Activated T-helper 17 cell treated with anti-CD3 and anti-CD28 coated beads, Interleukin-2, amount 50 U/mL, for 72 hours (primary cell): ENCODE results near the gene EP400. TPM values are rescaled to one million over a fixed set of nuclear protein-coding genes. Genes with fewer than 3 reads are reported as not detected.
A peak's percentile ranks its signal among the peaks of the same experiment; 100 is the strongest.

Source experiments
- ATAC-seq: fragments of 150-1000 bp; cut with Tn5 transposase; replicated peaks from 2 replicates; pipeline ENCODE4 v1.10.0; 2021; ENCODE audit warnings: mild to moderate bottlenecking, moderate library complexity
- H3K27ac Mint-ChIP-seq: one replicate; pipeline ENCODE4 v1.8.0; 2022; ENCODE audit warnings: mixed read lengths
- H3K27me3 Mint-ChIP-seq: one replicate; pipeline ENCODE4 v1.8.0; 2022; ENCODE audit warnings: mixed read lengths
- H3K36me3 Mint-ChIP-seq: one replicate; pipeline ENCODE4 v1.8.0; 2022; ENCODE audit warnings: low read depth, mild to moderate bottlenecking, mixed read lengths
- H3K4me1 Mint-ChIP-seq: one replicate; pipeline ENCODE4 v1.8.0; 2022; ENCODE audit warnings: mixed read lengths
- H3K4me3 Mint-ChIP-seq: one replicate; pipeline ENCODE4 v1.8.0; 2022; ENCODE audit warnings: mild to moderate bottlenecking, mixed read lengths
- H3K9me3 Mint-ChIP-seq: one replicate; pipeline ENCODE4 v1.8.0; 2022; ENCODE audit warnings: mixed read lengths
- total RNA-seq, 2 donors: library from RNA; stranded (reverse); gene quantifications; one replicate each; pipeline ENCODE4 v1.2.3, GENCODE V29; 2022

The EP400 gene
- total RNA-seq, 2 donors from 2014 or later, result 47.1 to 60.0 TPM

GRCh38 chr12:132117558-132117875 is 167.8 kb downstream of the EP400 start:
- H3K27ac Mint-ChIP-seq, result no peak overlapping the region
- H3K36me3 Mint-ChIP-seq, result peaks cover 36% of the 10 kb centered on the region
- H3K9me3 Mint-ChIP-seq, result no peaks in the 10 kb centered on the region
- no peaks in the 10 kb centered on the region for H3K27me3 Mint-ChIP-seq
- no peaks in the 10 kb centered on the region for H3K4me1 Mint-ChIP-seq
- ATAC-seq, result peak; percentile 14
- no peak overlapping the region for H3K4me3 Mint-ChIP-seq

- ATAC-seq, result no peak
- no peaks in the 10 kb centered on the region for H3K9me3 Mint-ChIP-seq
- H3K36me3 Mint-ChIP-seq, result peaks cover 33% of the 10 kb centered on the region
- H3K4me3 Mint-ChIP-seq, result no peak overlapping the region
- H3K4me1 Mint-ChIP-seq, result peaks cover under 1% of the 10 kb centered on the region
- H3K27me3 Mint-ChIP-seq, result no peaks in the 10 kb centered on the region
- no peak overlapping the region for H3K27ac Mint-ChIP-seq
Observed at GRCh38 chr12:132118876-132119275, 169.1 kb downstream of the EP400 start.

GRCh38 chr12:132121283-132121682 is 171.5 kb downstream of the EP400 start:
- Mint-ChIP-seq H3K27ac (no peak overlapping the region), H3K36me3 (peaks cover 48% of the 10 kb centered on the region), H3K4me1 (peaks cover 8% of the 10 kb centered on the region), H3K27me3 (no peaks in the 10 kb centered on the region), H3K9me3 (no peaks in the 10 kb centered on the region), H3K4me3 (no peak overlapping the region)
- no peak for ATAC-seq

GRCh38 chr12:132123970-132124765 is 174.4 kb downstream of the EP400 start:
- no peaks in the 10 kb centered on the region for H3K27me3 Mint-ChIP-seq
- H3K36me3 Mint-ChIP-seq, result peaks cover 76% of the 10 kb centered on the region
- H3K9me3 Mint-ChIP-seq, result no peaks in the 10 kb centered on the region
- ATAC-seq, result no peak
- no peak overlapping the region for H3K27ac Mint-ChIP-seq
- no peak overlapping the region for H3K4me3 Mint-ChIP-seq
- peaks cover 8% of the 10 kb centered on the region for H3K4me1 Mint-ChIP-seq

GRCh38 chr12:132124766-132125425 is 175.2 kb downstream of the EP400 start:
- Mint-ChIP-seq H3K27ac (no peak overlapping the region), H3K27me3 (no peaks in the 10 kb centered on the region), H3K4me1 (peaks cover 8% of the 10 kb centered on the region), H3K36me3 (peaks cover 77% of the 10 kb centered on the region), H3K4me3 (no peak overlapping the region), H3K9me3 (no peaks in the 10 kb centered on the region)
- ATAC-seq, result no peak

- H3K4me1 Mint-ChIP-seq, result peaks cover 8% of the 10 kb centered on the region
- no peak overlapping the region for H3K27ac Mint-ChIP-seq
- peaks cover 70% of the 10 kb centered on the region for H3K36me3 Mint-ChIP-seq
- H3K27me3 Mint-ChIP-seq, result no peaks in the 10 kb centered on the region
- H3K9me3 Mint-ChIP-seq, result no peaks in the 10 kb centered on the region
- no peak overlapping the region for H3K4me3 Mint-ChIP-seq
- ATAC-seq, result no peak
Observed at GRCh38 chr12:132125736-132126135, 176.0 kb downstream of the EP400 start.

GRCh38 chr12:132127041-132127440 is 177.3 kb downstream of the EP400 start:
- Mint-ChIP-seq H3K27ac (no peak overlapping the region), H3K9me3 (no peaks in the 10 kb centered on the region), H3K36me3 (peaks cover 64% of the 10 kb centered on the region), H3K4me1 (peaks cover 8% of the 10 kb centered on the region), H3K27me3 (no peaks in the 10 kb centered on the region), H3K4me3 (no peak overlapping the region)
- ATAC-seq, result no peak

GRCh38 chr12:132129007-132129406 is 179.3 kb downstream of the EP400 start:
- Mint-ChIP-seq H3K27ac (no peak overlapping the region), H3K9me3 (no peaks in the 10 kb centered on the region), H3K27me3 (no peaks in the 10 kb centered on the region), H3K4me1 (peaks cover 6% of the 10 kb centered on the region), H3K4me3 (no peak overlapping the region), H3K36me3 (peaks cover 52% of the 10 kb centered on the region)
- no peak for ATAC-seq

- H3K27me3 Mint-ChIP-seq, result no peaks in the 10 kb centered on the region
- no peaks in the 10 kb centered on the region for H3K9me3 Mint-ChIP-seq
Observed at GRCh38 chr12:132130690-132131089, 180.9 kb downstream of the EP400 start.

More at GRCh38 chr12:132130690-132131089, 180.9 kb downstream of the EP400 start:
- Mint-ChIP-seq H3K4me1 (no peaks in the 10 kb centered on the region), H3K27ac (no peak overlapping the region), H3K4me3 (no peak overlapping the region), H3K36me3 (peaks cover 35% of the 10 kb centered on the region)
- ATAC-seq, result no peak

Other genes with a start within 250 kb of the EP400 start
- 10 to 100 TPM; 44.7 to 55.8 TPM for gene SFSWAP, start 238.9 kb upstream of the EP400 start, total RNA-seq
- under 1 TPM in 1 of 2 donors, not detected in 1; 0.32 TPM for gene MMP17, start 121.5 kb upstream of the EP400 start, total RNA-seq
- 10 to 100 TPM; 14.7 to 21.5 TPM for gene ULK1, start 55.3 kb upstream of the EP400 start, total RNA-seq
- 10 to 100 TPM; 31.5 to 75.2 TPM for gene PUS1, start 20.7 kb upstream of the EP400 start, total RNA-seq
- gene DDX51, start 194.4 kb downstream of the EP400 start, total RNA-seq, result 10 to 100 TPM; 20.7 to 44.5 TPM
- gene NOC4L, start 194.5 kb downstream of the EP400 start, total RNA-seq, result 10 to 100 TPM; 17.0 to 39.9 TPM